Measurements from ENCODE around the gene ATG101.
A peak's percentile ranks its signal among the peaks of the same experiment; 100 is the strongest.

ATG101 gene, protein sequence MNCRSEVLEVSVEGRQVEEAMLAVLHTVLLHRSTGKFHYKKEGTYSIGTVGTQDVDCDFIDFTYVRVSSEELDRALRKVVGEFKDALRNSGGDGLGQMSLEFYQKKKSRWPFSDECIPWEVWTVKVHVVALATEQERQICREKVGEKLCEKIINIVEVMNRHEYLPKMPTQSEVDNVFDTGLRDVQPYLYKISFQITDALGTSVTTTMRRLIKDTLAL

DNA sequence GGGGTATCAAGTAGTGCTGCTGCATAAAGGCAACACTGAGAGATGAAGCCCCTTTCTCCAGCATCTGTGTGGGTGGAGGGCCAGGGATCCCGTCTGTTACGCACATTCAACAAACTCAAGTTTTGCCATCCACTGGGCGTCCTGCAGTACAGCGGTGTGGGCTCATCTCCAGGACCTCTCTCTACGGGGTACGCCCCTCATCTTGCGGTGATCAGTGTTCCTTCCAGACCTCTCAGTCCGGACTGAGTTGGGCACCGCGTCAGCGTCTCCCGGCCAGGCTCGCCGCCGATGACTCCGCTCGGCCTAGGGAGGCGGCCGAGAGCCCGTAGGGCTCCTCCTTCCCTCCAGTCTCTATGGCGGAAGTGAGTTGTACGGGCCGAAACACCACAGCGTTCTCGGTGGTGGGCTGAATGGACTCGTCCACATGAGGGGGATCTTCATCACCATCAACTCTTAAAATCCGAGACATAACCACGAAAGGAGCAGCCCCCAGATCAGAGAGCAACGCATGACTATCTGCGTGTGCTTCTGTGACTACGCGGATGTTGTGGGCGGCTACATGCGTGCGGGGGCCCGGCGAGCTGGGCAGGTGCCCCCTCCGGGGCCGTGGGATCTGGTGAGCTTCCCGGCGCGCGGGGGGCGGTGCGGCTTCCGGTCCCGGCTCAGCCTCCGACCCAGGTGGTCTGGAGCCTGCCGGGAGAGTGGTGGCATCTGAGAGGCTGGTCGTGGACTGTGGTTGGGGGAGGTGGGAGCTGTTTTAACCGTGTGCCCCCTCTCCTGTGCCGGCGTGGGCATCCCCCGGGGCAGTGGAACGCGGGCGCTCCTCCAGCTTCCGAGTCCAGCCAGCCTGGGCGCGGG is at the start of gene ATG101:
Gene ATG101 (plus strand): TSS at position 652 of the 858 bp plus-strand sequence. CDS start 3,673 bp downstream, outside the sequence.
- peak; percentile 96 for DNase-seq (ENCODE audit: low spot score)

DNA sequence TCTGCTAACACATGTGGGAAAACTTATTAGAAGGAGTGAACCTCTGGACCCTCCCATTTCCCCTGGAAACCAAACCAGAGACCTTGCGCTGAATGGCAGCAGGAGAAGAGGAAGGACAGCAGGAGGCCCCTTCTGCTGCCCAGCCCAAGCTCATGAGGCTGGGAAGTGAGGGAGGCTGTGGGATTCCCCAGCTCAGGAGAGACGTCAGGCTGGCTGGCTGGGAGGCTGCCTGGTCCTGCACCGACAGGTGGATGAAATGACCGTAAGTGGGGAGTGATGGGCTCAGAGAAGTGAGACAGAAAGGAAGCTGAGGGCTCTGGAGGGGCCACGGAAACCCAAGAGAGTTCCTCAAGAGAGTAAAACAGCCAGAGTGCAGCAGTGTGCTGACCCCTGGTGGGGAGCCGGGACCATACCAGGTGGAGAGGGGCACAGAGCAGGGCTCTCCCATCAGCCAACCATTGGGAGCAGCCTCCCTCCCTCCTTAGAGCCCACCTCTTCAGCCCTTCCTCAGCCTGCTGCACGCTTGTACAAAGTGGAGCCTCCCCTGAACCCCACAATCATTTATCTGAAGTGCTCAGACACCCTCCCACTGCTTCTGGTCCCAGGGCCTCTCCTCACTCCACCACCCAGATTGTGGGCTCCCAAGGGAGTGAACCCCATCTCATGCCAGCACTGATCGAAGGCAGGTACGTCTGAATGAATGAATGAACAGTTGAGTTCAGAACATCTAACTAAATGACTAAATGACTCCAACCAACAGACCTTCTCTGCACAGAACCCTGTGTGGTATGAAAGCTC is 49.0 kb upstream of the ATG101 start:
- DNase-seq (ENCODE audit: low spot score): peak; percentile 67

DNA sequence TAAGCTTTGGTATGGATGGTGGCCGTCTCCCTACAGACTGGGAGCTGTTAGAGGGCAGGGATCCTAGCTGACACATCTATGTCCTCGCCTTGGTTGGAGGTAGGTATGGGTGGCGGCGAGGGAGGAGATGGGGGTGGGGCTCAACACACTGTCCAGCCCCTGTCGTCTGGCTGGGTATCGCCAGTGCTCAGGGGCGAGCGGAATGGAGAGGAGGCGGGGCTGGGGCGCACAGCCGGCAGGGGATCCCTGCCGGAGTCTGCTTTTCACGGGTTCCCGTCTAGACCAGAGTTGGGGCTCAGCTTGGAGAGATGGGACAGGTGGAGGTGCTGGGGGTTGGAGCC is 47.0 kb upstream of the ATG101 start:
- DNase-seq (ENCODE audit: low spot score): no peak

DNA sequence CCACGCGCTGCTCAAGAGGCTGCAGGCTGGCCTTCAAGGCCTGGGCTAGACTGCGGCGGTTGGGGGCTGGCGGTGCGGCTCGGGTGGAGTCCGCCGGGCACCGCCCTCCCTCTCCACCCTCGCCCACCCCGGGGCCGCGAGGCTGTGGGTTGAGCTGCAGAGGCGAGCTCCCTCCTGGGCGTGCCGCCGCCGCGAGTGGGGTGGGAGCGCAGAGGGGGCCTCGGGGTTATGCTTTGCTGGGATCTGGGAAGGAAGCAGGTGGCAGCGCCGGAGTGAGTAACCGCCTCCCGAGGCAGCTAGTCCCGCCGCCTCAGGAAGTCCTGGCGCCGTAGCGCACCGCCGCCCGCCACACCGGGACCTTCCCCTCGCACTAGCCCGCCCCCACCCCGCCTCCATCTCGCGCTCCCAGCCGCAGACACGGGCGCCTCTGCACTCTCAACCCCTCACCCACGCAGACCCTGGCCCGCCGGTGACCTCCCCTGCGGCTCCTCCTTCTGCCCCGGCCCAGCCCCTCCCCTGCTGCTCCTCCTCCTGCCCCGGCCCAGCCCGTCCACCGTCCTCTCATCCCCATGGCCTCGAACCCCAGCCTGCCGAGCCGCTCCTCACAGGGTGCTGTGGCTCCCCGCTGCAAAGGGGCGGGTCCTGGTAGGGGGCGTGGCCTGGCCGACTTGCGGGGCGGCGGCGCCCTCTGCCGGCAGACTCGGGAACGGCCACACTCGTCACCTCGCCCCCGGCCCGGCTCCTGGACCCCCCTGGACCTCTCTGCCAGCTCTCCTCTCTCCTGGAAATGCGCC is 46.4 kb upstream of the ATG101 start:
- peak; percentile 87 for DNase-seq (ENCODE audit: low spot score)

DNA sequence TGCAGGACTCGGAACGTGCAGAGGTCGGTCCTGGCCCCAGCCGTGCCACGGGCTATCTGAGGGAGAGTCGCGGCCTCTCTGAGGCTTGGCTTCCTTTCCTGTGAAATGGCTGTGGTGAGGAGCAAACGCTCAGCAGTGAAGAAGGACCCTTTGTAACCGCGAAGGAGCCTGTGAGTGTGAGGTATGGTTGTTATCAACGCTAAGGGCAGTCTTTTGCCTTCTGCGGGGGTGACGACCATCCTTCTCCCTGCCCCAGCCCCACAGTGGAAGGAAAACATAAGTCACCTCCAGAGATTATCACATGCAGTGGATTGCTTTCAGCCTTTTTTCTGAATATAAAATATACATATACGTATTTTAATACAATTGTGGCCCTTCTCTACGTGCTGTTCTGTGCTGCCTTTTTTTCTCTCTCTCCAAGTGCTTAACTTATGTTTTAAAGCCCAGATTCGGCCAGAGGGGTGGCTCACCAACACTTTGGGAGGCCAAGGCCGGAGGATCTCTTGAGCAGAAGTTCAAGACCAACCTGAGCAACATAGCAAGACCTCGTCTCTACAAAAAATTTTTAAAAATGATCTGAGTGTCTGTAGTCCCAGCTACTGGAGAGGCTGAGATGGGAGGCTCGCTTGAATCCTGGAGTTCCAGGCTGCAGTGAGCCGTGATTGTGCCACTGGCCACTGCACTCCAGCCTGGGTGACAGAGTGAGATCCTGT is 45.6 kb upstream of the ATG101 start:
- no peak for DNase-seq (ENCODE audit: low spot score)

DNA sequence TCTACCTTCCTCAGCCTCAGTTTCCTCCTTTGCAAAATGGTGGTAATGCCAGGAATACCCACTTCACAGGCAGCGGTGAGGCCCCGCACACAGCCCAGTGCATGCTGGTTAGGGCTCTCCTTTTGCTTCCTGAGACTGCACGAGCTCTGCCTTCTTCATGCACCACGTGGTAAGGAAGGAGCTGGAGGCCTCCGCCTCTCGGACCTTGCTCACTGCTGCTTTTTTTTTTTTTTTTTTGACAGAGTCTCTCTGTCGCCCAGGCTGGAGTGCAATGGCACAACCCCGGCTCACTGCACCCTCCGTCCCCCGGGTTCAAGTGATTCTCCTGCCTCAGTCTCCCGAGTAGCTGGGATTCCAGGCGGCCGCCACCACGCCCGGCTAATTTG is 44.9 kb upstream of the ATG101 start:
- no peak for DNase-seq (ENCODE audit: low spot score)

DNA sequence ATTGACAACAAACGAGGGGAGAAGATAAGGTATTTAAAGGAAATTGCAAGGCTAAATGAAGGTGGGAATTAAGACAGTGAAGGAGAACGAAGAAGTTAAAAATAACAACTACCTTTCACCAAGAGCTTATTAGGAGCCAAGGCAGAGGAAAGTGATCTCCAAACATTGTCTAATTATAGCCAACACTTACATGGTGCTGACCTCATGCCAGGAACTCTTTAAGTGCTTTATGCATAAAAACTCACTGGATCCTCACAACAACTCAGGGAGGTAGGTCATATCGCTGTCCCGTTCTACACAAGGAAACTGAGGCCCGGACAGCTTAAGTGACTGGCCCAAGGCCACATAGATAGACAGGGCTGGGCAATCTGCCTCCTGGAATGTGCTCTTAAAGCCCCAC is 43.5 kb upstream of the ATG101 start:
- no peak for DNase-seq (ENCODE audit: low spot score)

DNA sequence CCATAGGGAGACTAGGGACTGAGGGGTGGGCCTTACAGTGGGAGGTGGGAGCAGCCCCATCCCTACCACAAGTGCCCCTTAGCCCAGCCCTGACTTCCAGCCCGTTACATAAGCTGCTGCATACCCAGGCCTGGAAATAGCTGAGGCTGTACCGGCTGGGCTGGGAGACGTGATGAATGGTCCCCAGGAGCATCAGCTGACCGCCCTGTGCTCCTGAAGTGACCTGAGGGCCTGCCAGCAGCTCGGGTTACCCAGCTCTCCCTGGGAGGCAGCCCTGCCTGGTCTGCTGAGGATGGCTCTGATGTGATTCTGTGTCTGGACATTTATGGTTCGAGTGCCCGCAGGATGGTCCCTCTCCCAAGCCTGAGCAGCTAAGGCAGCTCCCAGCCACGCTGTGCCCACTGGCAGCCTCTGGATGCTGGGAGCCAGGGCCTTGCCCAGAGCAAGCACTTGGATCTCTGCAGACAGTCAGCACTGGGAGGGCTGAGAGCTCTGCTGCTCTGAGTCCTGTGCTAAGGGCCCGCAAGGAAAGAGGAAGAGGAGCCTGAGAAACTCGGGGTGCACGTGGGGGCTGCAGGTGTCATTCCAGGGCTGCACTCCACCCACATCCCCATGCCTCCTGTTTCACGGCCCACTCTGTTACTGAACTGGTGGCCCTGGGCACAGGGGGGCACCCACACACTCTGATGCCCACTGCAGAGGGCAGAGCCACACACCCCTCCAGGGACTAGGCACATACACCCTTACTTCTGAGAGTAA is 42.5 kb upstream of the ATG101 start:
- no peak for DNase-seq (ENCODE audit: low spot score)

DNA sequence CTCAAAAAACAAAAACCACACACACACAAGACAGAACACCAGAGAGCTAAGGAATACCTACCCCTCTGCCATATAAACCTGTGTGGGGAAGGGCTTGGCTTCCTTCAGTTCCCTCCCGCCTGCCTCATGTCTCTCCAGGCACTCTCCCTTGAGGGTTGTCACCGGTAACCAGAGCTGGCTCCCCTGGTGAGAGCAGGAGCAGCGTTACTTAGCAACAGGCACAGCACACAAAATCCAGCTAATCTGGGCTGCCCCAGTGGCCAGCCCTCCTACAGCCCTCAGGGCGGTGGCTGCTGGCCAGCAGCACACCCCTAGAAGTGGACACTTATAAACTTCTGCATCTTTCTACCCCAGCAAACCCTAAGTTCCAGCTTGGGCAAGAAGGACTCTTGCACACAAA is 40.1 kb upstream of the ATG101 start:
- peak; percentile 73 for DNase-seq (ENCODE audit: low spot score)

DNA sequence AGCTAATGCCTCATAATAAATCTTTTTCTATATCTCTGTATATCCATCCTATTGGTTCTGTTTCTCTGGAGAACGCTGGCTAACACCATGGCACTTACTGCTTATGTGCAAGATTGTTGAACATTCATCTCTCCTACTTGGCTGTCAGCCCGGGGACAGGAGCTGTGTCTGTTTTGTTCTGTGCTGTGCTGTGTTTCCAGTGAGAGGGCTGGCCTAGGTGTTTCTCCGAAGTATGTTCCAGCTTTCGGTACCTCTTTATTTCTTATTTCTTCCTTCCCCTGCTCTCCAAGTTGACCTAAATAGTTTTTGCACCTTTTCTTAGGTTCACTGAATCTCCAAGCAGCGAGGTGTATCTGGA is 37.4 kb upstream of the ATG101 start:
- DNase-seq (ENCODE audit: low spot score): peak; percentile 79

DNA sequence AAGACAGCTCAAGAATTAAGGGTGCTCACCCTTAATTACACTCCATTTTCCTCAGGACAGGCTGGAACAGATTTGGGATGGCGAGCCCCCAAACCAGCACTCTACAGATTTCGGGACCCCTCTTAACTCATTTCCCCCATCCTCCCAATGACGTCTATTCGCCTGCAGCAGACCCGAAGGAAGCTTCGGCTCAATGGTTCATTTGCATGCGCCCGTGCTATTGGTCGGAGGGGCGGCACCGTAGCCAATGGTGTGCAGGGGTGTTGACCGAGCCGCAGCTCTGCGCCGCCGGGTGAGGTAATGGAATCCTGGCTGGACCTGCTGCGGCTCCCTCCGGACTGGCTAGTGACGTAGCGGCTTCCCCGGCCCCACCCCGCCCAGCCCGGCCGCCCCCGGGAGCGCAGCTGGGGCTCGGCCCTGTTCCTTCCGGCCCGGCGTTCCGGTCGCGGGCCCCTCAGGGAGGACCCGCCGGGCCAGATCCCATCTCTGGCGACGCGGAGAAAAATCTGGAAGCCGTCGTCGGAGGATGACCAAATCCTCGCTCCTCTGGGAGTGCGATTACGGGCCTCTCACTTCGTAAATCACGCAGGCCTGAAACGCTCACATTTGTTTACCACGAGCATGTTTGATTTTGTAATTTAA is 36.9 kb upstream of the ATG101 start:
- DNase-seq (ENCODE audit: low spot score): peak; percentile 99

DNA sequence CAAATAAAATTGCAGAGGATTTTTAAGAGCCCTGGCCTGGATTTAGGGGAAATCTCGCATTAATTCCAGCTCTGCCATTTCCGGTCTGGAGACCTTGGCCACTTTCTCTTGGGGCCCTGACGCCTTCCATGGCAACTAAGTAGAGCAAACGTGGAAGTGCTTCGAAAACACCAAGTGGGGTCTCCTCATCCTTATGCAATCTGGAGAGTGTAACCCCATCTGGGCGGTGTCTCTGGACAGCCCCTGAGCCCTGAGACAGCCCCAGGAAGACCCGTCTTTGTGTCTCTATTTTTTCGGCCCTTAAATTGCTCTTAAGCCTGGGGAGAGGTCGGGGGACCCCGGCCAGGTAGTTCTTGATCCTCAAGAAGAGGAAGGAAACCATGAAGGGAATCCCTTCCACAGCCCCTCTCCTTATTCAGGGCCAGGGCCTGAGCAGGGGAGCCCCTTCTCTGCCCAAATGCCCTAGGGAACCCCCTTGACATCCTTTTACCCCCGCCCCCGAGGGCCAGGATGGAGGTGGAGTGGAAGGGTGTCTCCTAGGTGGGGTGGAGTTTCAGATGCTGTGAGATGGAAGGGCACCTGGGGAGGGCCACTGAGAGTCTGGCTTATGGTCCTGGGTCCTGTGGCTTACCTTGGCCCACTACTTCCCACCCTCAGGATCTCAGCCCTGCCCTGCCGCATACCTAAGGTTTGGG is 36.2 kb upstream of the ATG101 start:
- no peak for DNase-seq (ENCODE audit: low spot score)

DNA sequence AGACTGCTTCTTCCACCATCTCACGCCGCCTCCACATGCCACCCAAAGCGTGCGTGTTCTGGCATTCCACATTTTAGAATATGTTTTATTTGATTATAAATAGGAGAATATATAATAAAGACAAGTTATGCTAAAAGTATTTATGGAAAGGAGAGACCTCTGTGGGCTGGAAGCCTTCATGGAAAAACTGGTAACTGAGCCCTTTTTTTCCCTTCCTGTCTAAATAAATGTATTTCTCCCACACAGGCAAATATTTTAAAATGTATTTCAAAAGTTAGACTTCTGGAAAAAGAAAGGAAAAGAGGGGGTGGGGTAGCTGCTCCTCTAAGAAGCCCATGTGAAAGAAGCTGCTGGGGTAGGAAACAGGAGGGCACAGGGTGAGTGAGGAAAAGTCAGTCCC is 34.6 kb upstream of the ATG101 start:
- no peak for DNase-seq (ENCODE audit: low spot score)

DNA sequence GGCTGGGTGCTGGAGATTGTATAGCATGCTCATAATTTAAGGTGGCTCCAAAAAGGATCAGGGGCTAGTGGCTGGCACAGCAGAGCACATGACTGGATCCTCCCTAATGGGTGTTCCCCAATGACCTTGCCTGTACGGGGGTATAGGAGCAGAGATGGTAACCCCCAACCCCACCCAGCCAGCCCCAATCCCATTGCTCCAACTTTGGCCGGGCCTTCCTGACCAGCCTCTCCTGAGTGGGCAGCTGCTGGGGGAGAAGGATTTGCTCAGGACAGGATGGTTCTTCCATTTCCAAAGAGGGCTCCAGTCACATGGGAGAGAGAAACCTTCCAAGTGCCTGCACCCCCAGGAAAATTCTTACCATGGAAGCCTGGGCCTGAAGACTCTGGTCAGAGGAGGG is 33.9 kb upstream of the ATG101 start:
- no peak for DNase-seq (ENCODE audit: low spot score)

DNA sequence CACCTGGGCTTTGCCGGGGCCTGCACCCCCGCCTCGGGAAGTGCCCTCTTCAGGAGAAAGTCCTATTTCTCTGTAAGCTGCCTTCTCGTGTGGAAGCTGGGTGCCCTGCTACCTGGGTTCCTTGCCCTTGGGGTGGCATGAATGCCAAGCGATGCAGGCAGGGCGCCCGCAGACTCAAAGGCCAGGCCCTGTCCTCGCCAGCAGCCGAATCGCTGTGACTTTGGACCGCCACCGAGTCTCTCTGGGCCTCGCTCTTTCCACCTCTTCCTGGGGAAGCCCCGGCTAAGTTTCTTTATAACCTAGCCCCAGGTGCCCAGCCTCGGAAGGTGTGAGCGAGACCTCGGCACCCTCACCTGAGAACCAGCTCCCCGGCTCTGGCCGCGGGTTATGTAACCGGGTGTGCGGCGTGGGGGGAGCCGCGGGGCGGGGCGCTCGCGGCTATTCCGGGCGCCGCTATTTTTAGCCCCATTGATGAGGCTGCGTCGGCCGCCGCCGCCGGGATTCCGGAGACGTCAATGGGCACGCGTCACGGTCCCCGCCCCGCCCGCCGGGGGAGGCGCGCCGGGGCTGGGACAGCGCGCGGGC is 33.1 kb upstream of the ATG101 start:
- DNase-seq (ENCODE audit: low spot score): peak; percentile 79

DNA sequence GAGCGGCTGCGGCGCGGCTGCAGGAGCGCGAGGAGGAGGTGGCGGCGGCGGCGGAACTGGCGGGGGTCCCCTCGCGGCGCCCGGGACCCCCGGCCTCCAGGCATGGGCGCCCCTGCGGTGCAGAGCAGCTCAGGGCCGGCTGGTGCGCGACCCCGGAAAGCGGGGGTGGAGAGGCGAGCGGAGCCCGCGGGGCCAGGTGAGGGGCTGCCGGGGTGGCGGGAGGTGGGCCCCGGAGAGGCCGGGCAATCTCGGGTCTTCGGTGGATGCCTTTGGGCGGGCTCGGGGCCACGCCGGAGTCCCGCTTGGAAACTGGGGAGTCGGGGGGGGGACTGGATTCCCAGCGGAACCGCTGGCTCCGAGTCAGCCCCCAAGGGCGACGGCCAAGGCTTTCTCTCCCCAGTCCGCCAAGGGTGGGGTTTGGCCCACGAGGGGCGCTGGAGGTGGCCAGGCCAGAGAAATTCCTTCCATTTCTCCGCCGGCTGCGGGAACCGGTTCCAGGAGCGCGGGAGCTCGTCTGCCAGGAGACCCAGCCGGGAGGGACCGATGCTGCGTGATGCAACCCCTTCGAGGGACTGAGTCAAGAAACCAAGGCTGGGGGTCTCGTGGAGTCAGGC is 32.4 kb upstream of the ATG101 start:
- DNase-seq (ENCODE audit: low spot score): no peak

DNA sequence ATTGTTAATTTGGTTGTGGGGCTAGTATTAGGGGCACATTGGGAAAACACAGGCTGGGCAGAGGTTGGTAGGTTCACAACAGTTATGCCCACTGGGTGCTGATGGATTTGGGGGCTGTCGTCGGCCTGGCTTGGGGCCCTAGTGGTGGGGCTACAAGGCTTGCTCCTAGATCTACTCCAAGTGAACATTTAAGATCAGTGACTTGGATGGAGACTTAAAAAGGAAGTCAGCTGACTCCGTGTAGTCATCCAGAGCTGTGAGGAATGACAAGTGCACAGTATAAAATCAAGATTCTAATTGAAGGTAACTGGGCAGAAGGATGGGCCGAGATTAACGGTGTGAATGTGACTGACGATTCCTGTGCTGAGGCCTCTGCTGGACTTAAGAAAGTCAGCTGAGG is 31.3 kb upstream of the ATG101 start:
- DNase-seq (ENCODE audit: low spot score): no peak

DNA sequence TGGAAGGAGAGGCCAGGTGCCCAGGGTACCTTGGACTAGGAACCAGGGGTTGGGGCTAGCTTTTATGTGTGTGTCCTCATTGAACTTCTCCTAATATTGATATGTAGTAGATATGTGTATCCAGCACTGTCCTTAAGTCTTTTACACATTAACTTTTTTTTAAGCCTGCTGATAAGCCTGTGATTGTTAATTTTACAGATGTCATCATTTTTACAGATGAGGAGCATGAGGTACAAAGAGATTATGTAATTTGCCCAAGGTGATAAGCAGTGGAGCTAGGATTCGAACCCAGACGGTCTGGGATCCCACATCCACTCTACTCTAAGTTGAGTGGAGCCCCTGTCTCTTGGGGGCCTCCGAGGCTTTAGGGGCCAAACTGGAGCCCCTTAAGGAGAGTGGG is 28.7 kb upstream of the ATG101 start:
- DNase-seq (ENCODE audit: low spot score): no peak

DNA sequence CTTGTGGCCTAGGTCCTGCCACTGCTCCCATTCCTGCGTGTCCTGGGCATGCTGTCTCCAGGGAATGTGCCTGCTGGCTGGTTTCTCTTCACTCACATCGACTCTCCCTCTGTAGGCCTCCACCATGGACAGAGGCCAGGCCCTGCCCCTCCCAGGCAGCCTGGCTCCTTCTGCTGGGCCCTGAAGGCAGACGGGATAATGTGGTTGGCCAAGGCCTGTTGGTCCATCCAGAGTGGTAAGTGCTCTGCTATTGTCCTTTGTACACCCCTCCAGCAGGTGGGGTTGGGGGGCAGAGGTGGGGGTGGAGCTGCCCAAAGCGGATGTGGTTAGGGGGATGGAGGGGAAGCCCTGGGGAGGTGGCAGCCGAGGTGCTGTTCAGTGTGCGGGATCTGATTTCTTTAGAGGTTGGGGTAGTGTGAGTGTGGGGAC is 28.1 kb upstream of the ATG101 start:
- no peak for DNase-seq (ENCODE audit: low spot score)
